Osteoblast (primary cell): Measurements from ENCODE around the gene GRM5. TPM values are rescaled to one million over a fixed set of nuclear protein-coding genes. Genes with fewer than 3 reads are reported as not detected.

Experiments used
- DNase-seq: peaks from one replicate; pipeline ENCODE4 v3.0.0; 2011; ENCODE audit warnings: low spot score, mixed read lengths; ENCODE audit not compliant: insufficient read length; ENCODE audit errors: missing footprints
- H2AFZ ChIP-seq: 2 replicates; pipeline ENCODE4 v1.6.0; 2011; ENCODE audit warnings: mild to moderate bottlenecking, low read length
- H3K27ac ChIP-seq: 2 replicates; pipeline ENCODE4 v1.5.1; 2011; ENCODE audit warnings: mild to moderate bottlenecking, low read depth, low read length, moderate library complexity
- H3K27me3 ChIP-seq: 2 replicates; pipeline ENCODE4 v1.6.0; 2012; ENCODE audit warnings: mild to moderate bottlenecking, control low read depth, inconsistent platforms, low read length, moderate library complexity; ENCODE audit not compliant: insufficient read depth
- H3K36me3 ChIP-seq: 2 replicates; pipeline ENCODE4 v1.5.1; 2011; ENCODE audit warnings: mild to moderate bottlenecking, low read length, control low read depth, moderate library complexity; ENCODE audit not compliant: insufficient read depth
- H3K4me1 ChIP-seq: 2 replicates; pipeline ENCODE4 v1.5.1; 2011; ENCODE audit warnings: mild to moderate bottlenecking, low read length, control low read depth, moderate library complexity; ENCODE audit not compliant: insufficient read depth
- H3K4me2 ChIP-seq: 2 replicates; pipeline ENCODE4 v1.6.0; 2011; ENCODE audit warnings: mild to moderate bottlenecking, low read length; ENCODE audit not compliant: insufficient read depth
- H3K4me3 ChIP-seq: fragments of 200-600 bp; sonication (generic); 3 replicates; pipeline ENCODE4 v1.5.1; 2012; ENCODE audit warnings: mild to moderate bottlenecking, low read length, inconsistent platforms; ENCODE audit not compliant: insufficient read depth
- H3K79me2 ChIP-seq: 2 replicates; pipeline ENCODE4 v1.6.0; 2012; ENCODE audit warnings: mild to moderate bottlenecking, low read length, control low read depth, inconsistent platforms; ENCODE audit not compliant: insufficient read depth
- H3K9me3 ChIP-seq: 2 replicates; pipeline ENCODE4 v1.5.1; 2011; ENCODE audit warnings: low read depth, low read length, control low read depth
- H4K20me1 ChIP-seq: 2 replicates; pipeline ENCODE4 v1.6.0; 2012; ENCODE audit warnings: mild to moderate bottlenecking, low read length, control low read depth; ENCODE audit not compliant: insufficient read depth
- CTCF ChIP-seq: IDR thresholded peaks from 2 replicates; pipeline ENCODE4 v1.5.1; 2011; ENCODE audit warnings: mild to moderate bottlenecking, low read depth, low read length, moderate library complexity; ENCODE audit errors: extremely low read depth
- total RNA-seq: library from RNA; depleted of rRNA; stranded (reverse); fragments of >200 nt; gene quantifications from 2 replicates; pipeline ENCODE4 v1.2.3, GENCODE V29; 2012

Gene GRM5
- total RNA-seq, 1 donor: not detected

DNA sequence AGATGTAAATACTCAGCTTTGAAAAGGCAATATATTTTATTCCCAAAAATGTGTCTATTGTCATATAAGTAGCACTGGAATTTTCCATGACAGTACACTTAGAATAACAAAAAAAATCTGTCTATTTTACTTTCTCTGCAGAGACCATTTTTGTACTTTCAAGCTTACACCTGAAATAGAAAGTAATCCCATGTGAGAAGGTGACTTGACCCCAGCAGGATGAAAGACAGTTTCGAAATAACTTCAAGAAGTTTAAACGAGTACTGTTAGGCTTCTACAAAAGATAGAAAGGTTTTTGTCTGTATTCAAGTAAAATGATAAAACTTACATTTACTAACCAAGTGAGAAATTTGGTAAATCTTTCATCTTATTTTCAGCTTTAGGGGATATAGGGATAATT, 468.4 kb downstream of the GRM5 start:
- TF ChIP-seq CTCF: no peak
- no peaks in the 10 kb centered on the region for H3K36me3 ChIP-seq
- H3K9me3 ChIP-seq: no peaks in the 10 kb centered on the region
- H3K4me1 ChIP-seq: no peaks in the 10 kb centered on the region
- H3K27ac ChIP-seq: no peak overlapping the region
- DNase-seq: no peak
- no peaks in the 10 kb centered on the region for H3K27me3 ChIP-seq
- no peak overlapping the region for H2AFZ ChIP-seq
- no peak overlapping the region for H3K4me3 ChIP-seq
- H4K20me1 ChIP-seq: no peaks in the 10 kb centered on the region
- no peaks in the 10 kb centered on the region for H3K79me2 ChIP-seq
- no peak overlapping the region for H3K4me2 ChIP-seq

DNA sequence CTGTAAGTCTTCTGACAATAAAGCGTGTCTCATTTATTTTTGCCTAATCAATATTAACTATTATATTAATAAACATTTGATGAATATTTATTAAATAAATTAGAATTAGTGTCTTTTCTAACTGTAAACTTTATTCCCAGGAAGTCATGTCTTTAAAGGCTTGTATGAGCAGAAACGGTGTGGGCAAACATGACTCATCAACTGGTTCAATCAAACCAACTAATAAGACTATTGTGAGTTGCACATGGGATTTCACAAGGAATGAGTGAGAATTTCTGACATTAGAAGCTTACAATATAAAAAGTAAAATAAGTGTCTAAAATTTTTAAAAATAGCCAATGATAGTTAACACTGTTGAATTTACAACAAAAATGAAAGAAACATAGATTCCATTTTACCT, 469.0 kb downstream of the GRM5 start:
- H3K4me3 ChIP-seq: no peak overlapping the region
- TF ChIP-seq CTCF: no peak
- H3K27me3 ChIP-seq: no peaks in the 10 kb centered on the region
- DNase-seq: peak; percentile 4
- no peak overlapping the region for H3K27ac ChIP-seq
- H3K4me2 ChIP-seq: no peak overlapping the region
- no peaks in the 10 kb centered on the region for H3K79me2 ChIP-seq
- H3K9me3 ChIP-seq: no peaks in the 10 kb centered on the region
- no peaks in the 10 kb centered on the region for H4K20me1 ChIP-seq
- no peaks in the 10 kb centered on the region for H3K4me1 ChIP-seq
- H2AFZ ChIP-seq: no peak overlapping the region
- H3K36me3 ChIP-seq: no peaks in the 10 kb centered on the region

DNA sequence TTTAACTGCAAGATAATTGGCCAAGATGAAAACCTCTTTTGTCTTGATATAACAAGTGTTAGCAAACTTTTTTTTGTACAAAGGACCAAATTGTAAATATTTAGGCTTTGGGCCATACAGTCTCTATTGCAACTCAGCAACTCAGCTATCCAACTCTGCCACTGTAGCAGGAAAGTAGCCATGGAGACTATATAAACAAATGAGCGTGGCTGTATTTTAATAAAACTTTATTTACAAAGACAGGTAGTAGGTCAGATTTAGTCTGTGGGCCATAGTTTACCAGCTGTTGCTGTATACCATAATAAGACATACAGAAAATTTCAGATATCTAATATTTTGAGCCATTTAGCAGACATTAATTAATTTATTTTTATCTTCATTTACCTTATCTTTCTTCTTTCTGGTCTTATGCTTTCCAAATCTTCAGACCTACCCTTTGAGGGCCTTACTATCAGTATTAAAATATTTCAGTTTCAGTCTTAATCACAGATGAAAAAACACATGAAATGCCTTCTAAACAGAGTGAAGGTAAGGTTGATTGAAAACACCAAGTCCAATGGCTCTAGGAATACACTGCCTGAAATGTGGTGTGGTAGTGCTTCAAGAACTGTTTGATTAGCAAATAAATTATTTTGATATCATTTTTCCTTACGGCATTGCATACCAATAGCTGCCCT, 471.4 kb downstream of the GRM5 start:
- no peak for TF ChIP-seq CTCF
- H3K36me3 ChIP-seq: no peaks in the 10 kb centered on the region
- H3K79me2 ChIP-seq: no peaks in the 10 kb centered on the region
- no peaks in the 10 kb centered on the region for H3K27me3 ChIP-seq
- H3K4me3 ChIP-seq: no peak overlapping the region
- no peak for DNase-seq
- no peak overlapping the region for H3K27ac ChIP-seq
- H3K4me1 ChIP-seq: no peaks in the 10 kb centered on the region
- H4K20me1 ChIP-seq: no peaks in the 10 kb centered on the region
- H3K4me2 ChIP-seq: no peak overlapping the region
- H3K9me3 ChIP-seq: no peaks in the 10 kb centered on the region
- H2AFZ ChIP-seq: no peak overlapping the region

- DNase-seq: no peak
- no peaks in the 10 kb centered on the region for H3K36me3 ChIP-seq
- H3K27me3 ChIP-seq: no peaks in the 10 kb centered on the region
- no peaks in the 10 kb centered on the region for H3K79me2 ChIP-seq
- H4K20me1 ChIP-seq: no peaks in the 10 kb centered on the region
- no peaks in the 10 kb centered on the region for H3K9me3 ChIP-seq
- no peak overlapping the region for H3K27ac ChIP-seq
- TF ChIP-seq CTCF: no peak
- H3K4me3 ChIP-seq: no peak overlapping the region
- H3K4me1 ChIP-seq: no peaks in the 10 kb centered on the region
- H2AFZ ChIP-seq: no peak overlapping the region
- no peak overlapping the region for H3K4me2 ChIP-seq
These were observed 475.4 kb downstream of the GRM5 start for GRCh38 chr11:88590361-88590760.
